HepG2 (cell line): ENCODE measurements around the gene QRICH2. TPM values are rescaled to one million over a fixed set of nuclear protein-coding genes. Genes with fewer than 3 reads are reported as not detected.
A peak's percentile ranks its signal among the peaks of the same experiment; 100 is the strongest.

Experiments used
- GFI1 ChIP-seq: sonication (generic); formaldehyde crosslinking; IDR thresholded peaks from 2 replicates; pipeline ENCODE4 v1.5.0; 2020; ENCODE audit warnings: missing genetic modification reagents, mild to moderate bottlenecking, borderline replicate concordance
- NFIB ChIP-seq: sonication (generic); formaldehyde crosslinking; IDR thresholded peaks from 2 replicates; pipeline ENCODE4 v1.9.0; 2021; ENCODE audit warnings: missing genetic modification reagents, mild to moderate bottlenecking, borderline replicate concordance
- REL ChIP-seq: sonication (generic); formaldehyde crosslinking; conservative IDR thresholded peaks from 2 replicates; pipeline ENCODE4 v1.8.0; 2022; ENCODE audit warnings: mild to moderate bottlenecking, missing genetic modification reagents, moderate library complexity
- TMF1 ChIP-seq: sonication (generic); formaldehyde crosslinking; IDR thresholded peaks from 2 replicates; pipeline ENCODE4 v1.8.1; 2022; ENCODE audit warnings: low read depth, missing genetic modification reagents
- YEATS2 ChIP-seq: sonication (generic); formaldehyde crosslinking; IDR thresholded peaks from 2 replicates; pipeline ENCODE4 v1.4.0; 2020; ENCODE audit warnings: missing genetic modification reagents, borderline replicate concordance
- polyA plus RNA-seq, 8 experiments: library from polyadenylated mRNA; depleted of rRNA in 3 of 8; stranded (reverse) in 7 of 8; unstranded in 1 of 8; fragments of >200 nt; fragmentation: Illumina TruSeq in 4 of 8; extraction: Trizol in 4 of 8; gene quantifications; 2 replicates each; pipeline versions ENCODE4 v1.2.1 to v1.2.3, GENCODE V29; 2011 to 2016; ENCODE audit warnings: low read depth in 4 of 8, missing spikeins in 1 of 8, mixed read lengths in 1 of 8; ENCODE audit not compliant: insufficient read depth in 1 of 8
- total RNA-seq, 5 experiments: library from RNA; depleted of rRNA; stranded (reverse); fragments of >200 nt; fragmentation: Illumina TruSeq; extraction: Trizol; gene quantifications; 2 replicates each; pipeline ENCODE4 v1.2.3, GENCODE V29; 2016; ENCODE audit warnings: low read depth in 1 of 5
- TF ChIP-seq, protein P1 (sequence below): sonication (generic); formaldehyde crosslinking; IDR thresholded peaks from 2 replicates; pipeline ENCODE4 v1.5.0; 2020; ENCODE audit warnings: mild to moderate bottlenecking, missing genetic modification reagents, borderline replicate concordance
- TF ChIP-seq, protein P2 (sequence below): sonication (generic); formaldehyde crosslinking; IDR thresholded peaks from 2 replicates; pipeline ENCODE4 v1.4.0; 2020; ENCODE audit warnings: mild to moderate bottlenecking, missing genetic modification reagents
- TF ChIP-seq, protein P3 (sequence below): IDR thresholded peaks from 2 replicates; pipeline ENCODE4 v1.6.1; 2016; ENCODE audit warnings: missing compliant biosample characterization, missing genetic modification reagents, borderline replicate concordance
- TF ChIP-seq, protein P4 (sequence below): sonication (generic); formaldehyde crosslinking; IDR thresholded peaks from 2 replicates; pipeline ENCODE4 v1.4.0; 2020; ENCODE audit warnings: low read depth, missing genetic modification reagents

The QRICH2 gene
- total and polyA plus RNA-seq, 2 of the 13 experiments (the other 11 are each of a cell fraction or from before 2014, with no cell fraction given), result 3.7 to 5.7 TPM

DNA sequence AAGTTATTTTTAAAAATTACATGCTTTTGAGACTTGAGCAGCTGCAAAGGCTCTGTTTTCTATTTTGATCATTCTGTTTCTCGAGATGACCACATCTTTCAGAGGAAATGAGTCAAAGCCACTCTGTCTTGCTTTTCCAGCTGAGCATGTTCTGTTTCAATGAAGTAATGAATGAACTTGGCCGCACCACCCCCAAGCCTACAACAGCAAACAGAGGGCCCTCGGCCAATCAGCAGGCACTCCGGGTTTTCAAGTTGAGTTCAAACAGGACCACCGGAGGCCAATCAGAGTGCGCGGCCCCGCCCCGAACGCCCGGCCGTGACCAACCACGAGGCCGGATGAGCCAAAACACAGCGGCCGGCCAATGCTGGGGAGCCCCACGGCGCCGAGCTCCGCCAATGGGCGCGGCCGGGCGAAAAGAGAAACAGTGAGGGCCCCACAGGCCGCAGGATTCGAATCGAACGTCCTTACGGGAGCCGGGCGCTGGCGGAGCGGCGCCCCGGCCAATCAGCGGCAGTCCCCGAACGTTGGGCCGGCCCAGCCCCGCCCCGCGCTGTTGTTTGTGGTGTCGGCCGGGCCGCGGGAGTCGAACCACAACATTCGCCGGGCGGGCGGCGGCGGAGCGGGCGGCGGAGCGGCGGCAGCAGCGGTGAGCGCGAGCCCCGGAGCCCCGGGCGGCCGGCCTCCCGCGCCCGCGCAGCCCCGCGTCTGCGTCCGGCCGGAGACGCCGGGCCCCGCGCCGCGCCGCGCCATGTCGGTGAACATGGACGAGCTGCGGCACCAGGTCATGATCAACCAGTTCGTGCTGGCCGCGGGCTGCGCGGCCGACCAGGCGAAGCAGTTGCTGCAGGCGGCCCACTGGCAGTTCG, 43.1 kb downstream of the QRICH2 start, which contains the start of gene UBALD2 (continued):
- TF ChIP-seq, protein P1, sequence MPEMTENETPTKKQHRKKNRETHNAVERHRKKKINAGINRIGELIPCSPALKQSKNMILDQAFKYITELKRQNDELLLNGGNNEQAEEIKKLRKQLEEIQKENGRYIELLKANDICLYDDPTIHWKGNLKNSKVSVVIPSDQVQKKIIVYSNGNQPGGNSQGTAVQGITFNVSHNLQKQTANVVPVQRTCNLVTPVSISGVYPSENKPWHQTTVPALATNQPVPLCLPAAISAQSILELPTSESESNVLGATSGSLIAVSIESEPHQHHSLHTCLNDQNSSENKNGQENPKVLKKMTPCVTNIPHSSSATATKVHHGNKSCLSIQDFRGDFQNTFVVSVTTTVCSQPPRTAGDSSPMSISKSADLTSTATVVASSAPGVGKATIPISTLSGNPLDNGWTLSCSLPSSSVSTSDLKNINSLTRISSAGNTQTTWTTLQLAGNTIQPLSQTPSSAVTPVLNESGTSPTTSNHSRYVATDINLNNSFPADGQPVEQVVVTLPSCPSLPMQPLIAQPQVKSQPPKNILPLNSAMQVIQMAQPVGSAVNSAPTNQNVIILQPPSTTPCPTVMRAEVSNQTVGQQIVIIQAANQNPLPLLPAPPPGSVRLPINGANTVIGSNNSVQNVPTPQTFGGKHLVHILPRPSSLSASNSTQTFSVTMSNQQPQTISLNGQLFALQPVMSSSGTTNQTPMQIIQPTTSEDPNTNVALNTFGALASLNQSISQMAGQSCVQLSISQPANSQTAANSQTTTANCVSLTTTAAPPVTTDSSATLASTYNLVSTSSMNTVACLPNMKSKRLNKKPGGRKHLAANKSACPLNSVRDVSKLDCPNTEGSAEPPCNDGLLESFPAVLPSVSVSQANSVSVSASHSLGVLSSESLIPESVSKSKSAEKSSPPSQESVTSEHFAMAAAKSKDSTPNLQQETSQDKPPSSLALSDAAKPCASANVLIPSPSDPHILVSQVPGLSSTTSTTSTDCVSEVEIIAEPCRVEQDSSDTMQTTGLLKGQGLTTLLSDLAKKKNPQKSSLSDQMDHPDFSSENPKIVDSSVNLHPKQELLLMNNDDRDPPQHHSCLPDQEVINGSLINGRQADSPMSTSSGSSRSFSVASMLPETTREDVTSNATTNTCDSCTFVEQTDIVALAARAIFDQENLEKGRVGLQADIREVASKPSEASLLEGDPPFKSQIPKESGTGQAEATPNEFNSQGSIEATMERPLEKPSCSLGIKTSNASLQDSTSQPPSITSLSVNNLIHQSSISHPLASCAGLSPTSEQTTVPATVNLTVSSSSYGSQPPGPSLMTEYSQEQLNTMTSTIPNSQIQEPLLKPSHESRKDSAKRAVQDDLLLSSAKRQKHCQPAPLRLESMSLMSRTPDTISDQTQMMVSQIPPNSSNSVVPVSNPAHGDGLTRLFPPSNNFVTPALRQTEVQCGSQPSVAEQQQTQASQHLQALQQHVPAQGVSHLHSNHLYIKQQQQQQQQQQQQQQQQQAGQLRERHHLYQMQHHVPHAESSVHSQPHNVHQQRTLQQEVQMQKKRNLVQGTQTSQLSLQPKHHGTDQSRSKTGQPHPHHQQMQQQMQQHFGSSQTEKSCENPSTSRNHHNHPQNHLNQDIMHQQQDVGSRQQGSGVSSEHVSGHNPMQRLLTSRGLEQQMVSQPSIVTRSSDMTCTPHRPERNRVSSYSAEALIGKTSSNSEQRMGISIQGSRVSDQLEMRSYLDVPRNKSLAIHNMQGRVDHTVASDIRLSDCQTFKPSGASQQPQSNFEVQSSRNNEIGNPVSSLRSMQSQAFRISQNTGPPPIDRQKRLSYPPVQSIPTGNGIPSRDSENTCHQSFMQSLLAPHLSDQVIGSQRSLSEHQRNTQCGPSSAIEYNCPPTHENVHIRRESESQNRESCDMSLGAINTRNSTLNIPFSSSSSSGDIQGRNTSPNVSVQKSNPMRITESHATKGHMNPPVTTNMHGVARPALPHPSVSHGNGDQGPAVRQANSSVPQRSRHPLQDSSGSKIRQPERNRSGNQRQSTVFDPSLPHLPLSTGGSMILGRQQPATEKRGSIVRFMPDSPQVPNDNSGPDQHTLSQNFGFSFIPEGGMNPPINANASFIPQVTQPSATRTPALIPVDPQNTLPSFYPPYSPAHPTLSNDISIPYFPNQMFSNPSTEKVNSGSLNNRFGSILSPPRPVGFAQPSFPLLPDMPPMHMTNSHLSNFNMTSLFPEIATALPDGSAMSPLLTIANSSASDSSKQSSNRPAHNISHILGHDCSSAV (CRISPR knock-in tag), result no peak
- TF ChIP-seq REL (CRISPR knock-in tag) (peak; percentile 63; the same call in 1 of the 2 replicates), NFIB (no peak), YEATS2 (CRISPR knock-in tag) (peak; percentile 68; the same call in 1 of the 2 replicates), GFI1 (CRISPR knock-in tag) (no peak), TMF1 (peak; percentile 59; the same call in 1 of the 2 replicates)
- TF ChIP-seq, protein P2, sequence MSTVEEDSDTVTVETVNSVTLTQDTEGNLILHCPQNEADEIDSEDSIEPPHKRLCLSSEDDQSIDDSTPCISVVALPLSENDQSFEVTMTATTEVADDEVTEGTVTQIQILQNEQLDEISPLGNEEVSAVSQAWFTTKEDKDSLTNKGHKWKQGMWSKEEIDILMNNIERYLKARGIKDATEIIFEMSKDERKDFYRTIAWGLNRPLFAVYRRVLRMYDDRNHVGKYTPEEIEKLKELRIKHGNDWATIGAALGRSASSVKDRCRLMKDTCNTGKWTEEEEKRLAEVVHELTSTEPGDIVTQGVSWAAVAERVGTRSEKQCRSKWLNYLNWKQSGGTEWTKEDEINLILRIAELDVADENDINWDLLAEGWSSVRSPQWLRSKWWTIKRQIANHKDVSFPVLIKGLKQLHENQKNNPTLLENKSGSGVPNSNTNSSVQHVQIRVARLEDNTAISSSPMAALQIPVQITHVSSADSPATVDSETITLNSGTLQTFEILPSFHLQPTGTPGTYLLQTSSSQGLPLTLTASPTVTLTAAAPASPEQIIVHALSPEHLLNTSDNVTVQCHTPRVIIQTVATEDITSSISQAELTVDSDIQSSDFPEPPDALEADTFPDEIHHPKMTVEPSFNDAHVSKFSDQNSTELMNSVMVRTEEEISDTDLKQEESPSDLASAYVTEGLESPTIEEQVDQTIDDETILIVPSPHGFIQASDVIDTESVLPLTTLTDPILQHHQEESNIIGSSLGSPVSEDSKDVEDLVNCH (CRISPR knock-in tag), result no peak
- TF ChIP-seq, protein P3, sequence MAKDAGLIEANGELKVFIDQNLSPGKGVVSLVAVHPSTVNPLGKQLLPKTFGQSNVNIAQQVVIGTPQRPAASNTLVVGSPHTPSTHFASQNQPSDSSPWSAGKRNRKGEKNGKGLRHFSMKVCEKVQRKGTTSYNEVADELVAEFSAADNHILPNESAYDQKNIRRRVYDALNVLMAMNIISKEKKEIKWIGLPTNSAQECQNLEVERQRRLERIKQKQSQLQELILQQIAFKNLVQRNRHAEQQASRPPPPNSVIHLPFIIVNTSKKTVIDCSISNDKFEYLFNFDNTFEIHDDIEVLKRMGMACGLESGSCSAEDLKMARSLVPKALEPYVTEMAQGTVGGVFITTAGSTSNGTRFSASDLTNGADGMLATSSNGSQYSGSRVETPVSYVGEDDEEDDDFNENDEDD (CRISPR knock-in tag), result peak; percentile 73; the same call in 1 of the 2 replicates
- TF ChIP-seq, protein P4, sequence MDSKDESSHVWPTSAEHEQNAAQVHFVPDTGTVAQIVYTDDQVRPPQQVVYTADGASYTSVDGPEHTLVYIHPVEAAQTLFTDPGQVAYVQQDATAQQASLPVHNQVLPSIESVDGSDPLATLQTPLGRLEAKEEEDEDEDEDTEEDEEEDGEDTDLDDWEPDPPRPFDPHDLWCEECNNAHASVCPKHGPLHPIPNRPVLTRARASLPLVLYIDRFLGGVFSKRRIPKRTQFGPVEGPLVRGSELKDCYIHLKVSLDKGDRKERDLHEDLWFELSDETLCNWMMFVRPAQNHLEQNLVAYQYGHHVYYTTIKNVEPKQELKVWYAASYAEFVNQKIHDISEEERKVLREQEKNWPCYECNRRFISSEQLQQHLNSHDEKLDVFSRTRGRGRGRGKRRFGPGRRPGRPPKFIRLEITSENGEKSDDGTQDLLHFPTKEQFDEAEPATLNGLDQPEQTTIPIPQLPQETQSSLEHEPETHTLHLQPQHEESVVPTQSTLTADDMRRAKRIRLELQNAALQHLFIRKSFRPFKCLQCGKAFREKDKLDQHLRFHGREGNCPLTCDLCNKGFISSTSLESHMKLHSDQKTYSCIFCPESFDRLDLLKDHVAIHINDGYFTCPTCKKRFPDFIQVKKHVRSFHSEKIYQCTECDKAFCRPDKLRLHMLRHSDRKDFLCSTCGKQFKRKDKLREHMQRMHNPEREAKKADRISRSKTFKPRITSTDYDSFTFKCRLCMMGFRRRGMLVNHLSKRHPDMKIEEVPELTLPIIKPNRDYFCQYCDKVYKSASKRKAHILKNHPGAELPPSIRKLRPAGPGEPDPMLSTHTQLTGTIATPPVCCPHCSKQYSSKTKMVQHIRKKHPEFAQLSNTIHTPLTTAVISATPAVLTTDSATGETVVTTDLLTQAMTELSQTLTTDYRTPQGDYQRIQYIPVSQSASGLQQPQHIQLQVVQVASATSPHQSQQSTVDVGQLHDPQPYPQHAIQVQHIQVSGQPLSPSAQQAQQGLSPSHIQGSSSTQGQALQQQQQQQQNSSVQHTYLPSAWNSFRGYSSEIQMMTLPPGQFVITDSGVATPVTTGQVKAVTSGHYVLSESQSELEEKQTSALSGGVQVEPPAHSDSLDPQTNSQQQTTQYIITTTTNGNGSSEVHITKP (CRISPR knock-in tag), result 0 out of 2 replicates have a peak, but pooled peaks have one; percentile 17
